ENCODE data around the gene CFDP1. TPM values are rescaled to one million over a fixed set of nuclear protein-coding genes. Genes with fewer than 3 reads are reported as not detected.
"Not testable (repeated sequence)": the region's sequence is repeated elsewhere in the genome, so short reads cannot be mapped to it uniquely, and the experiment has no call there.

CFDP1 gene
- total RNA-seq, 2 experiments from 2014 or later = 38.9 to 41.6 TPM

DNA sequence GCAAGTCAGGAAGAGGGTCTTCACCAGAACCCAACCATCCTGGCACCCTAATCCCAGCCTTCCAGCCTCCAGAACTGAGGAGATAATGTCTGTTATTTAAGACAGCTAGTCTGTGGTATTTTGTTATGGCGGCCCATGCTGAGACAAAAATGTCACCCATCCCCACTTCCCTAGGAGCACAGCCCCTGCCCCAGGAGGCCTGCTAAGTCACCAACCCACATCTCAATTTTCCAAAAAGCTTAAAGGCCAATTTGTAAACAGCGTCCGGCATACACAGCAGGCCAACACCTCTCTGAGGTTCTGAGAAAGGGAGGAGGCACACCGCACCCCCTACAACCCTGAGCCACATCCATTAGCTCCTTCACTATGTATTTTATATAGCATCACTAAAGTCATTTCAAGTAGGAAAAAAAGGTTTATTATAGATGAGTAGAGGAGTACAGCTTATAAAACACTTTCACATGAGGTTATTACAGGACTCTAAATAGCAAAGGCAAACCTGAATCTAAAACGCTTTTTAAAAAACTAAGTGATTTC is 24.2 kb upstream of the CFDP1 start:
- Mint-ChIP-seq H3K36me3 (ENCODE audit: low read depth) (peaks cover 21% of the 10 kb centered on the region), H3K27ac (no peak overlapping the region), H3K4me3 (no peak overlapping the region), H3K9me3 (ENCODE audit: insufficient read depth) (no peaks in the 10 kb centered on the region), H3K4me1 (ENCODE audit: low read depth) (peaks cover 29% of the 10 kb centered on the region), H3K27me3 (ENCODE audit: low read depth) (no peaks in the 10 kb centered on the region)
- CTCF ChIA-PET = interaction anchor here (0.9 to 1.0 kb wide), 2 partner anchors 24 to 59 kb away, joined by 3 read pairs; partner anchors contain the start of gene CFDP1
- DNase-seq = no peak
- ATAC-seq = no peak
- POLR2A ChIA-PET = no interaction called here

DNA sequence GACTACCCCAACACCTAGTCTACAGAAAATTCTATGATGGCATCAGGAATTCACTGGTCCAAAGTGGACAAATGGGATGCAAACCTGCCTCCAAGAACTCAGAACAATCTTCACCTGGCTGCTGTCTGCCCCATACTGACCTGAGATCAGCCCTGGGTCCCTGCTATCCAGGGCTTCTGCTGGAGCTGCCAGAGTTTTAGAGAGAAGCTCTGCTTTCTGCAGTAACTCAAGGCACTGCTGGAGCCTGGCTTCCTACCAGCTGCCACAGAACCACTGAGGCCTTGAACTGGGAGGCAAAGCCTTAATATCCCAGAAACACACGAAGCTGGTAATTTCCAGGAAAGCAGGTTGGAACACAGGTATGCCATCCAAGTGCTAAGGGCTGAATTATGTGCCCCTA is 23.7 kb upstream of the CFDP1 start:
- CTCF ChIA-PET = interaction anchor here (0.7 to 1.1 kb wide), 3 partner anchors 8 to 60 kb away, joined by 3 to 5 read pairs (median 3); no protein-coding TSS in a partner anchor
- ATAC-seq (no peak), DNase-seq (no peak)
- POLR2A ChIA-PET = no interaction called here
- Mint-ChIP-seq H3K36me3 (ENCODE audit: low read depth) (peaks cover 21% of the 10 kb centered on the region), H3K4me1 (ENCODE audit: low read depth) (peaks cover 23% of the 10 kb centered on the region), H3K27me3 (ENCODE audit: low read depth) (no peaks in the 10 kb centered on the region), H3K4me3 (no peak overlapping the region), H3K9me3 (ENCODE audit: insufficient read depth) (no peaks in the 10 kb centered on the region), H3K27ac (no peak overlapping the region)

DNA sequence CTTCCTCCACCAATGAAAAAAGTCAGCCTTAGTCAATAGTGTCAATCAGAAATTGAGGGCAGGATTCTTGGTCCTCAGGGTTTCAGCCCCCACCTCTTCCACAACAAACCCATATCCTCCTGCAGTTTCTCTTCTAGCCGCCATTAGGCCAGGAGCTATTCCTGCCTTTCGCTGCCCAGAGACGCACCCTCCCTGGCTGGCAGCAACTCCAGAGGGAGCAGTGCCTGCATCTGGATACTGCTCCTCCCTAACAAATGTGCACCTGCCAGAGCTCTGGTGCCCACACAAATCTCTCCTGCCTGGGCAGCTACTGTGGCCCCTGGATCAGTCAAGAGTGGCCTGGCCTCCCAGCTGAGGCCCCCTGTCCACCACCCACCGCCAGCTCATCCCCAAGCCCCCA is 23.2 kb upstream of the CFDP1 start:
- H3K27me3 Mint-ChIP-seq (ENCODE audit: low read depth); DNase-seq; POLR2A ChIA-PET; ATAC-seq; H3K4me3 Mint-ChIP-seq; H3K9me3 Mint-ChIP-seq (ENCODE audit: insufficient read depth); H3K27ac Mint-ChIP-seq: not testable (repeated sequence)
- peaks cover 22% of the 10 kb centered on the region for H3K36me3 Mint-ChIP-seq (ENCODE audit: low read depth)
- H3K4me1 Mint-ChIP-seq (ENCODE audit: low read depth) = peaks cover 19% of the 10 kb centered on the region
- CTCF ChIA-PET = interaction anchor here (0.7 to 1.5 kb wide), 3 partner anchors 9 to 54 kb away, joined by 3 to 5 read pairs (median 4); partner anchors contain the start of gene CFDP1

GRCh38 chr16:75455677-75456076 is 22.4 kb upstream of the CFDP1 start:
- no peaks in the 10 kb centered on the region for H3K27me3 Mint-ChIP-seq (ENCODE audit: low read depth)
- H3K27ac Mint-ChIP-seq = no peak overlapping the region
- CTCF ChIA-PET = interaction anchor here (0.7 to 1.5 kb wide), 3 partner anchors 10 to 22 kb away, joined by 4 to 5 read pairs (median 5); partner anchors contain the start of gene CFDP1
- no peaks in the 10 kb centered on the region for H3K9me3 Mint-ChIP-seq (ENCODE audit: insufficient read depth)
- no peak for ATAC-seq
- peaks cover 27% of the 10 kb centered on the region for H3K36me3 Mint-ChIP-seq (ENCODE audit: low read depth)
- no peak for DNase-seq
- H3K4me1 Mint-ChIP-seq (ENCODE audit: low read depth) = peaks cover 10% of the 10 kb centered on the region
- POLR2A ChIA-PET = no interaction called here
- H3K4me3 Mint-ChIP-seq = no peak overlapping the region

DNA sequence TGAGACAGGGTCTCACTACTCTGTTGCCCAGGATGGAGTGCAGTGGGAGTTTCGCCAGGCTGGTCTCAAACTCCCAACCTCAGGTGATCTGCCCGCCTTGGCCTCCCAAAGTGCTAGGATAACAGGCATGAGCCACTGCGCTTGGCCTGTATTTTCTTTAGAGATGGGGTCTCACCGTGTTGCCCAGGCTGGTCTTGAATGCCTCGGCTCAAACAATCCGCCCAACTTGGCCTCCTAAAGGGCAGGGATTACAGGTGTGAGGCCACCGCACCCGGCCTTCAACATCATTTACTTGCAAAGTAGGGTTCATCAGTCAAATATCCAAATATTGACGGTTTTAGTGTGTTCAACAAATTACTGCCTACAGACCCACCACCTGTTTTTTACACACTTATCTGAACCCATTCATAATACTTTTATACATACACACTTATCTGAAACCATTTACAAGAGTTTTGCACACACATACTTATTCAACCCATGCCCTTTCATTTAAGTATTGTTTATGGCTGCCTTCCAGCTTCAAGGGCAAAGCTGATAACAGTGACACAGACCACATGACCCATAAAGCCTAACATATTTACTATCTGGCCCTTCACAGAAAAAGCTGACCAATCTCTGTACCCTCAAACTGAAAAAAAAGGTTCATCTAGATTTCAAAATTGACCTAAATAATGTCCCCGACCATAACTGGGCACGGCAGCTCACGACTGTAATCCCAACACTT is 19.3 kb upstream of the CFDP1 start:
- Mint-ChIP-seq H3K27ac (no peak overlapping the region), H3K36me3 (ENCODE audit: low read depth) (peaks cover 21% of the 10 kb centered on the region), H3K4me1 (ENCODE audit: low read depth) (peaks cover 2% of the 10 kb centered on the region), H3K9me3 (ENCODE audit: insufficient read depth) (no peaks in the 10 kb centered on the region), H3K4me3 (no peak overlapping the region), H3K27me3 (ENCODE audit: low read depth) (no peaks in the 10 kb centered on the region)
- DNase-seq = no peak
- ATAC-seq = no peak
- CTCF ChIA-PET = interaction anchor here (1.1 to 1.3 kb wide), 3 partner anchors 10 to 51 kb away, joined by 3 read pairs; no protein-coding TSS in a partner anchor
- POLR2A ChIA-PET = interaction anchor here (0.6 kb wide), 2 partner anchors 82 to 170 kb away, joined by 3 to 4 read pairs; no protein-coding TSS in a partner anchor

DNA sequence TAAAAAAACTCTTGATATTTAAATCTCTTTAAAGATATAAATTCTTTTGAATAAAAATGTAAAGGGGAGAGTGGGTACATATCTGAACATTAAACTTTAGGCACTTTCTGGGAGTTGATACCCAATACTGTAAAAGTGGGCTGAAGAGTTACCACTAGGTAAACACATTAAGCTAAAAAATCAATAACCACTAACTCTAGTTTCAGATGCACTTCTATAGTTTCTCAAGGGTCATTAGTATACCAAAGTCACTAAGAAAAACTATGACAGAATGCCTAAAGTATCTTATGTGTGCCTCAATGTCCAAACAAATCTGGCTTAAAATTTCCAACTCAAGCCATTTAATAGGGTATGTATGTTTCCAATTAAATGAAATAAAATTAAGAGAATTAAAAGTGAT is 13.1 kb upstream of the CFDP1 start:
- ChIA-PET POLR2A (no interaction called here), CTCF (interaction anchor here (0.7 kb wide), 1 partner anchor 70 kb away, joined by 3 read pairs; no protein-coding TSS in a partner anchor)
- ATAC-seq = no peak
- Mint-ChIP-seq H3K4me1 (ENCODE audit: low read depth) (no peaks in the 10 kb centered on the region), H3K4me3 (no peak overlapping the region), H3K36me3 (ENCODE audit: low read depth) (peaks cover 23% of the 10 kb centered on the region), H3K27ac (no peak overlapping the region), H3K27me3 (ENCODE audit: low read depth) (no peaks in the 10 kb centered on the region), H3K9me3 (ENCODE audit: insufficient read depth) (no peaks in the 10 kb centered on the region)
- no peak for DNase-seq

GRCh38 chr16:75445298-75445697 is 12.0 kb upstream of the CFDP1 start:
- Mint-ChIP-seq H3K36me3 (ENCODE audit: low read depth) (peaks cover 14% of the 10 kb centered on the region), H3K4me1 (ENCODE audit: low read depth) (no peaks in the 10 kb centered on the region), H3K9me3 (ENCODE audit: insufficient read depth) (no peaks in the 10 kb centered on the region), H3K4me3 (no peak overlapping the region), H3K27me3 (ENCODE audit: low read depth) (no peaks in the 10 kb centered on the region), H3K27ac (no peak overlapping the region)
- ChIA-PET POLR2A (interaction anchor here (1.1 kb wide), 1 partner anchor 11 kb away, joined by 3 read pairs; no protein-coding TSS in a partner anchor), CTCF (interaction anchor here (1.0 to 1.6 kb wide), 3 partner anchors 11 to 20 kb away, joined by 3 to 5 read pairs (median 4); partner anchors contain the start of genes CFDP1 and TMEM170A)
- ATAC-seq = no peak
- no peak for DNase-seq

DNA sequence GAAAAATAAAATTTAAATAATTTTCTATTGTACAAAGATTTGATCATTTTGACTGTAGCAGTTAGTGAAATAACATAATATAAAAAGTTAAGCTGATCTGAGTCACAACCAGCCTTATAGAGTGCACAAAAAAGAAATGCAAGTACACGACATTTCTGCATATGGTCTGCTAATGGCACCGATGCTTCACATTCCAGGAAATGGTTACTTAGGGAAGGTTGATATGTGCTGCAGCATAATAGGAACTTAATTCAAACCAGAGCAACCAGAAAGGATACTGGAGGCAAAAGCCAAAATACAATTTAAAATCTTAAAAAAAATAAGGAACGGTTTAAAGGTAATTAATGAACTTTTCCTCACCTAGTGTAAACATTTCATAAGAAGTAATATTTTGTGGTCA is 10.0 kb upstream of the CFDP1 start:
- CTCF ChIA-PET = no interaction called here
- H3K4me1 Mint-ChIP-seq (ENCODE audit: low read depth) = no peaks in the 10 kb centered on the region
- POLR2A ChIA-PET = no interaction called here
- H3K9me3 Mint-ChIP-seq (ENCODE audit: insufficient read depth) = no peaks in the 10 kb centered on the region
- peaks cover 7% of the 10 kb centered on the region for H3K36me3 Mint-ChIP-seq (ENCODE audit: low read depth)
- no peaks in the 10 kb centered on the region for H3K27me3 Mint-ChIP-seq (ENCODE audit: low read depth)
- H3K4me3 Mint-ChIP-seq = no peak overlapping the region
- H3K27ac Mint-ChIP-seq = no peak overlapping the region
- ATAC-seq (no peak), DNase-seq (no peak)

DNA sequence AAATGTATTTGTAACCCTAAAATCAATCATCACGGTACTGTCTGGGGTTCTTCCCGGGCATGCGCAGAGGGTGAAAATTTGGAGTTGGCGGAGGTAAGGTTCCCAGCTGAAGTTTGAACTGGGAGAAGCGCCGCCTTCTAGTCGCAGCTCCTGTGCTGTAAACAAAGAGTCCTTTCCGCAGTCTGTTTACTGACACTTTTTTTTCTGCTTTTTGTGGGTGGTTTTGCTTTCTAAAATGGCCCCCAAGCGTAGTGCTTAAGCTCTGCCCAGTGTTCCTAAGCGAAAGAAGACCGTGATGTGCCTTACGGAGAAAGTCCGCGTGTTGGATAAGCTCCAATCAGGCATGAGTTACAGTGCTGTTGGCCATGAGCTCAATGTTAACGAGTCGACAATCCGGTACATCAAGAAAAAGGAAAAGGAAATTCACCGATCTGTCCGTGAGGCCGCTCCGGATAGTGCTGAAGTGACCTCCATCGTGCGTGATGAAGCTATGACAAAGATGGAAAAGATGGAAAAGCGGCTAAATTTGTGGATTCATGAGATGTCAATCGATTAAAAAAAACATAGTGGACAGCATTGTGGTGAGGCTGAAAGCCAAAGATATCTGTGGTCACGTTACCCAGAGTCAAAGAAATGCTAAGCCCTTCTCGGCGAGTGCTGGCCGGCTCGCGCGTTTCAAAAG is 570 bp upstream of the CFDP1 start:
- Mint-ChIP-seq H3K4me1 (ENCODE audit: low read depth) (peaks cover 38% of the 10 kb centered on the region), H3K27ac (peak overlapping the region; percentile 90), H3K4me3 (peak overlapping the region; percentile 78), H3K9me3 (ENCODE audit: insufficient read depth) (no peaks in the 10 kb centered on the region), H3K36me3 (ENCODE audit: low read depth) (peaks cover 12% of the 10 kb centered on the region), H3K27me3 (ENCODE audit: low read depth) (no peaks in the 10 kb centered on the region)
- ChIA-PET CTCF (interaction anchor here (0.6 to 2.9 kb wide), 19 partner anchors 11 to 330 kb away, joined by 3 to 20 read pairs (median 3); partner anchors contain the start of genes ADAT1 and TMEM170A), POLR2A (interaction anchor here (0.7 to 2.5 kb wide), 14 partner anchors 9 to 215 kb away, joined by 3 to 21 read pairs (median 4); partner anchors contain the start of genes GABARAPL2, KARS1, TERF2IP and TMEM170A)
- ATAC-seq = peak; percentile 76
- DNase-seq = peak; percentile 83

GRCh38 chr16:75429621-75430403 is 3.5 kb downstream of the CFDP1 start:
- no peak for ATAC-seq
- ChIA-PET CTCF (interaction anchor here (1.2 to 1.5 kb wide), 2 partner anchors 9 to 34 kb away, joined by 3 read pairs; no protein-coding TSS in a partner anchor), POLR2A (no interaction called here)
- Mint-ChIP-seq H3K4me3 (no peak overlapping the region), H3K36me3 (ENCODE audit: low read depth) (peaks cover 16% of the 10 kb centered on the region), H3K4me1 (ENCODE audit: low read depth) (peaks cover 38% of the 10 kb centered on the region), H3K27me3 (ENCODE audit: low read depth) (no peaks in the 10 kb centered on the region), H3K9me3 (ENCODE audit: insufficient read depth) (no peaks in the 10 kb centered on the region), H3K27ac (no peak overlapping the region)
- DNase-seq = no peak

DNA sequence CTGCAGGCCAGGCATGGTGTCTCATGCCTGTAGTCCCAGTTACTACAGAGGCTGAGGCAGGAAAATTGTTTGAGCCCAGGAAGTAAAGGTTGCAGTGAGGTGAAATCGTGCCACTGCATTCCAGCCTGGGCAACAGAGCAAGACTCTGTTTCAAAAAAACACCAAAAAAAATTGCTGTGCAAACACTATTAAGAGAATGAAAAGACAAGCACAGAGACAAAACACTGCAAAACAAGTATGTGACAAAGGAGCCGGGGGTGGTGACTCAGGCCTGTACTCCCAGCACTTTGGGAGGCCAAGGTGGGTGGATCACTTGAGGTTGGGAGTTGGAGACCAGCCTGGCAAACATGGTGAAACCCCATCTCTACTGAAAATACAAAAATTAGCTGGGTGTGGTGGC is 6.8 kb downstream of the CFDP1 start:
- peaks cover 23% of the 10 kb centered on the region for H3K4me1 Mint-ChIP-seq (ENCODE audit: low read depth)
- H3K4me3 Mint-ChIP-seq; DNase-seq; H3K9me3 Mint-ChIP-seq (ENCODE audit: insufficient read depth); ATAC-seq; CTCF ChIA-PET; H3K27ac Mint-ChIP-seq; H3K27me3 Mint-ChIP-seq (ENCODE audit: low read depth): not testable (repeated sequence)
- H3K36me3 Mint-ChIP-seq (ENCODE audit: low read depth) = peaks cover 13% of the 10 kb centered on the region
- POLR2A ChIA-PET = interaction anchor here (0.6 kb wide), 1 partner anchor 14 kb away, joined by 3 read pairs; no protein-coding TSS in a partner anchor

Measured in activated CD8-positive, alpha-beta T cell treated with anti-CD3 and anti-CD28 coated beads, Interleukin-2, amount 10 ng/mL, durations not matched to agents 7 days and 5 days (primary cell).